ENCODE data around the gene SLC5A4. TPM values are rescaled to one million over a fixed set of nuclear protein-coding genes. Genes with fewer than 3 reads are reported as not detected.
A peak's percentile ranks its signal among the peaks of the same experiment; 100 is the strongest.

Gene SLC5A4
- total and polyA plus RNA-seq, 4 donors = 0.03 to 0.75 (median 0.19) TPM

DNA sequence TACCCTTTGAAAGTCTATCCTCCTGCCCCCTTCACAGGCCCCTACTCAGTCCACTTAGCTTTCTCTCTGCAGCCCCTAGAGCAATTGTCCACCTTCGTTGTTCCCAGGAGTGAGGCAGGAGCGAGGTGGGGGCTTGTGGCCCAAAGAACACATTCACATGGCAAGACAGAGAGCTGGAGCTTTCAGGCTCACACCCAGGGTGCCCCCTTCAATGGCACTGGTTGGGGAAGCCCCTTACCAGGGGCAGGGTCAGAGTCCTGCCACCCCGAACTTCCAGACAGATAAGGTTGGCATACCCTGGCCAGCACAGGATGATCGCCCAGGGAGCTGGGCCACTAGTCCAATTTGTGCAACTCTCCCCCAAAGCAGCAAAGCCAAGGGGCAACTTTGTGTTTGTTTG is 6.2 kb upstream of the SLC5A4 start:
- H3K4me3 ChIP-seq (ENCODE audit: low read depth in 1 of 3, low read length in 3 of 3) = no peak overlapping the region
- H3K27me3 ChIP-seq (ENCODE audit: control insufficient read depth in 4 of 4, insufficient read depth in 4 of 4, low read length in 3 of 4) = no peaks in the 10 kb centered on the region
- no peak overlapping the region for H3K9ac ChIP-seq (ENCODE audit: low read depth in 1 of 2, low read length in 2 of 2)
- H3K27ac ChIP-seq (ENCODE audit: low read depth in 1 of 2, low read length in 2 of 2) = no peak overlapping the region
- DNase-seq (ENCODE audit: low spot score) = no peak
- 61% methylated on average over 4 of the region's 4 CpGs for WGBS
- no peaks in the 10 kb centered on the region for H3K36me3 ChIP-seq (ENCODE audit: control insufficient read depth in 4 of 4, insufficient read depth in 3 of 4, low read depth in 1 of 4, low read length in 3 of 4)
- H3K4me1 ChIP-seq (ENCODE audit: control insufficient read depth in 4 of 4, insufficient read depth in 4 of 4, low read length in 3 of 4) = peaks cover 0 to 10% (median 3%) of the 10 kb centered on the region in 4 donors
- no peaks in the 10 kb centered on the region for H3K9me3 ChIP-seq (ENCODE audit: control insufficient read depth in 4 of 4, low read length in 3 of 4)
- TF ChIP-seq TAF1 (conservative IDR thresholded peaks at IDR 0.05) (no peak), HNF4A (conservative IDR thresholded peaks at IDR 0.05) (peak; percentile 29 to 46), FOXA2 (IDR thresholded peaks at IDR 0.05) (no peak), HNF4G (IDR thresholded peaks at IDR 0.05) (no peak), GABPA (IDR thresholded peaks at IDR 0.05 in 1 of 2, conservative IDR thresholded peaks at IDR 0.05 in 1 of 2) (no peak), SP1 (IDR thresholded peaks at IDR 0.05) (no peak)
- TF ChIP-seq, protein P1, sequence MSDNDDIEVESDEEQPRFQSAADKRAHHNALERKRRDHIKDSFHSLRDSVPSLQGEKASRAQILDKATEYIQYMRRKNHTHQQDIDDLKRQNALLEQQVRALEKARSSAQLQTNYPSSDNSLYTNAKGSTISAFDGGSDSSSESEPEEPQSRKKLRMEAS (IDR thresholded peaks at IDR 0.05) = no peak
- TF ChIP-seq, protein P2, sequence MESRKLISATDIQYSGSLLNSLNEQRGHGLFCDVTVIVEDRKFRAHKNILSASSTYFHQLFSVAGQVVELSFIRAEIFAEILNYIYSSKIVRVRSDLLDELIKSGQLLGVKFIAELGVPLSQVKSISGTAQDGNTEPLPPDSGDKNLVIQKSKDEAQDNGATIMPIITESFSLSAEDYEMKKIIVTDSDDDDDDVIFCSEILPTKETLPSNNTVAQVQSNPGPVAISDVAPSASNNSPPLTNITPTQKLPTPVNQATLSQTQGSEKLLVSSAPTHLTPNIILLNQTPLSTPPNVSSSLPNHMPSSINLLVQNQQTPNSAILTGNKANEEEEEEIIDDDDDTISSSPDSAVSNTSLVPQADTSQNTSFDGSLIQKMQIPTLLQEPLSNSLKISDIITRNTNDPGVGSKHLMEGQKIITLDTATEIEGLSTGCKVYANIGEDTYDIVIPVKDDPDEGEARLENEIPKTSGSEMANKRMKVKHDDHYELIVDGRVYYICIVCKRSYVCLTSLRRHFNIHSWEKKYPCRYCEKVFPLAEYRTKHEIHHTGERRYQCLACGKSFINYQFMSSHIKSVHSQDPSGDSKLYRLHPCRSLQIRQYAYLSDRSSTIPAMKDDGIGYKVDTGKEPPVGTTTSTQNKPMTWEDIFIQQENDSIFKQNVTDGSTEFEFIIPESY (IDR thresholded peaks at IDR 0.05) = no peak

DNA sequence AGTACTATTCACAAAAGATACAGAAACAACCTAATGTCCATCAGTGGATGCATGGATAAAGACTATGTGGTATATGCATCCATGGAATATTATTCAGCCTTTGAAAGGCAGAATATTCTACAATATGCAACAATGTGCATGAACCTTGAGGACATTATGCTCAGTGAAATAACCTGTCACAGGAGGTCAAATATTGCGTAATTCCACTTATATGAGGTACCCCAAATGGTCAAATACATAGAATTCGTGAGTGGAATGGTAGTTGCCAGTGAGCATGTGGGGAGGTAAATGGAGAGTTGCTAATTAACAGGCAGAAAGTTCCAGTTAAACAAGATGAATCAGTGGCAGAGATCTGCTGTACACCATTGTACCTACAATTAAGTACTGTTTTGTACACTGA is 3.6 kb upstream of the SLC5A4 start:
- H3K4me3 ChIP-seq (ENCODE audit: low read depth in 1 of 3, low read length in 3 of 3) = no peak overlapping the region
- TF ChIP-seq, protein P3, sequence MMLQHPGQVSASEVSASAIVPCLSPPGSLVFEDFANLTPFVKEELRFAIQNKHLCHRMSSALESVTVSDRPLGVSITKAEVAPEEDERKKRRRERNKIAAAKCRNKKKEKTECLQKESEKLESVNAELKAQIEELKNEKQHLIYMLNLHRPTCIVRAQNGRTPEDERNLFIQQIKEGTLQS (IDR thresholded peaks at IDR 0.05) = no peak
- 64% methylated on average over 2 of the region's 2 CpGs for WGBS
- H3K27me3 ChIP-seq (ENCODE audit: control insufficient read depth in 4 of 4, insufficient read depth in 4 of 4, low read length in 3 of 4) = no peaks in the 10 kb centered on the region
- H3K9ac ChIP-seq (ENCODE audit: low read depth in 1 of 2, low read length in 2 of 2) = no peak overlapping the region
- no peaks in the 10 kb centered on the region for H3K36me3 ChIP-seq (ENCODE audit: control insufficient read depth in 4 of 4, insufficient read depth in 3 of 4, low read depth in 1 of 4, low read length in 3 of 4)
- no peak overlapping the region for H3K27ac ChIP-seq (ENCODE audit: low read depth in 1 of 2, low read length in 2 of 2)
- DNase-seq (ENCODE audit: low spot score) = no peak
- H3K4me1 ChIP-seq (ENCODE audit: control insufficient read depth in 4 of 4, insufficient read depth in 4 of 4, low read length in 3 of 4) = peaks cover 0 to 5% (median under 1%) of the 10 kb centered on the region in 4 donors
- H3K9me3 ChIP-seq (ENCODE audit: control insufficient read depth in 4 of 4, low read length in 3 of 4) = no peaks in the 10 kb centered on the region

DNA sequence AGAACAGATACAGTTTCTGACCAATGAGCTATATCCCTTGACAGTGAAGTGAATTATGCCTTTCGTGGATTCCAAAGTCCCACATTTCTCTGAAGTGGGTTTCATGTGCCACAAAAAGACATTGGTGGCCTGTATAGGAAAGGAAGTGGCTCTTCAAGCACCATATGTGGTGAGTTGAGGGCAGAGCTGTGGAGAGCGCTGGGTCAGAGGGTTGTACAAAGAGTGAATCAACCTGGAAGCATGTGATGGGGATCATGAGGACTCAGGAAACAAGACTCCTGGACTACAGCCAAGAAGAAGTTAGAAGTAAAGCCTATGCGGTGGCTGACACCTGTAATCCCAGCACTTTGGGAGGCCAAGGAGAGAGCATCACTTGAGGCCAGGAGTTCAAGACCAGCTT is 579 bp upstream of the SLC5A4 start:
- H3K27ac ChIP-seq (ENCODE audit: low read depth in 1 of 2, low read length in 2 of 2) = no peak overlapping the region
- no peak overlapping the region for H3K9ac ChIP-seq (ENCODE audit: low read depth in 1 of 2, low read length in 2 of 2)
- no peaks in the 10 kb centered on the region for H3K4me1 ChIP-seq (ENCODE audit: control insufficient read depth in 4 of 4, insufficient read depth in 4 of 4, low read length in 3 of 4)
- H3K9me3 ChIP-seq (ENCODE audit: control insufficient read depth in 4 of 4, low read length in 3 of 4) = no peaks in the 10 kb centered on the region
- H3K4me3 ChIP-seq (ENCODE audit: low read depth in 1 of 3, low read length in 3 of 3) = no peak overlapping the region
- no peak for DNase-seq (ENCODE audit: low spot score)
- 85% methylated on average over 3 of the region's 3 CpGs for WGBS
- no peaks in the 10 kb centered on the region for H3K36me3 ChIP-seq (ENCODE audit: control insufficient read depth in 4 of 4, insufficient read depth in 3 of 4, low read depth in 1 of 4, low read length in 3 of 4)
- no peaks in the 10 kb centered on the region for H3K27me3 ChIP-seq (ENCODE audit: control insufficient read depth in 4 of 4, insufficient read depth in 4 of 4, low read length in 3 of 4)
- TF ChIP-seq NR2F2 (IDR thresholded peaks at IDR 0.05) = no peak
- TF ChIP-seq HNF4G (IDR thresholded peaks at IDR 0.05) = no peak
- TF ChIP-seq, protein P3 (IDR thresholded peaks at IDR 0.05) = no peak
- TF ChIP-seq, protein P4, sequence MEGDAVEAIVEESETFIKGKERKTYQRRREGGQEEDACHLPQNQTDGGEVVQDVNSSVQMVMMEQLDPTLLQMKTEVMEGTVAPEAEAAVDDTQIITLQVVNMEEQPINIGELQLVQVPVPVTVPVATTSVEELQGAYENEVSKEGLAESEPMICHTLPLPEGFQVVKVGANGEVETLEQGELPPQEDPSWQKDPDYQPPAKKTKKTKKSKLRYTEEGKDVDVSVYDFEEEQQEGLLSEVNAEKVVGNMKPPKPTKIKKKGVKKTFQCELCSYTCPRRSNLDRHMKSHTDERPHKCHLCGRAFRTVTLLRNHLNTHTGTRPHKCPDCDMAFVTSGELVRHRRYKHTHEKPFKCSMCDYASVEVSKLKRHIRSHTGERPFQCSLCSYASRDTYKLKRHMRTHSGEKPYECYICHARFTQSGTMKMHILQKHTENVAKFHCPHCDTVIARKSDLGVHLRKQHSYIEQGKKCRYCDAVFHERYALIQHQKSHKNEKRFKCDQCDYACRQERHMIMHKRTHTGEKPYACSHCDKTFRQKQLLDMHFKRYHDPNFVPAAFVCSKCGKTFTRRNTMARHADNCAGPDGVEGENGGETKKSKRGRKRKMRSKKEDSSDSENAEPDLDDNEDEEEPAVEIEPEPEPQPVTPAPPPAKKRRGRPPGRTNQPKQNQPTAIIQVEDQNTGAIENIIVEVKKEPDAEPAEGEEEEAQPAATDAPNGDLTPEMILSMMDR (IDR thresholded peaks at IDR 0.05; ENCODE audit: low read depth, low read length, missing input control) = no peak
- no peak for TF ChIP-seq GABPA (IDR thresholded peaks at IDR 0.05 in 1 of 2, conservative IDR thresholded peaks at IDR 0.05 in 1 of 2)
- TF ChIP-seq HNF4A (conservative IDR thresholded peaks at IDR 0.05) = no peak
- TF ChIP-seq, protein P5, sequence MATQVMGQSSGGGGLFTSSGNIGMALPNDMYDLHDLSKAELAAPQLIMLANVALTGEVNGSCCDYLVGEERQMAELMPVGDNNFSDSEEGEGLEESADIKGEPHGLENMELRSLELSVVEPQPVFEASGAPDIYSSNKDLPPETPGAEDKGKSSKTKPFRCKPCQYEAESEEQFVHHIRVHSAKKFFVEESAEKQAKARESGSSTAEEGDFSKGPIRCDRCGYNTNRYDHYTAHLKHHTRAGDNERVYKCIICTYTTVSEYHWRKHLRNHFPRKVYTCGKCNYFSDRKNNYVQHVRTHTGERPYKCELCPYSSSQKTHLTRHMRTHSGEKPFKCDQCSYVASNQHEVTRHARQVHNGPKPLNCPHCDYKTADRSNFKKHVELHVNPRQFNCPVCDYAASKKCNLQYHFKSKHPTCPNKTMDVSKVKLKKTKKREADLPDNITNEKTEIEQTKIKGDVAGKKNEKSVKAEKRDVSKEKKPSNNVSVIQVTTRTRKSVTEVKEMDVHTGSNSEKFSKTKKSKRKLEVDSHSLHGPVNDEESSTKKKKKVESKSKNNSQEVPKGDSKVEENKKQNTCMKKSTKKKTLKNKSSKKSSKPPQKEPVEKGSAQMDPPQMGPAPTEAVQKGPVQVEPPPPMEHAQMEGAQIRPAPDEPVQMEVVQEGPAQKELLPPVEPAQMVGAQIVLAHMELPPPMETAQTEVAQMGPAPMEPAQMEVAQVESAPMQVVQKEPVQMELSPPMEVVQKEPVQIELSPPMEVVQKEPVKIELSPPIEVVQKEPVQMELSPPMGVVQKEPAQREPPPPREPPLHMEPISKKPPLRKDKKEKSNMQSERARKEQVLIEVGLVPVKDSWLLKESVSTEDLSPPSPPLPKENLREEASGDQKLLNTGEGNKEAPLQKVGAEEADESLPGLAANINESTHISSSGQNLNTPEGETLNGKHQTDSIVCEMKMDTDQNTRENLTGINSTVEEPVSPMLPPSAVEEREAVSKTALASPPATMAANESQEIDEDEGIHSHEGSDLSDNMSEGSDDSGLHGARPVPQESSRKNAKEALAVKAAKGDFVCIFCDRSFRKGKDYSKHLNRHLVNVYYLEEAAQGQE (IDR thresholded peaks at IDR 0.05) = no peak
- no peak for TF ChIP-seq YY1 (IDR thresholded peaks at IDR 0.05)
- TF ChIP-seq, protein P2 (IDR thresholded peaks at IDR 0.05) = no peak
- TF ChIP-seq EGR1 (IDR thresholded peaks at IDR 0.05; ENCODE audit: low read depth in 2 of 2) = no peak
- no peak for TF ChIP-seq SP1 (IDR thresholded peaks at IDR 0.05)
- TF ChIP-seq JUND (IDR thresholded peaks at IDR 0.05) = no peak
- TF ChIP-seq TAF1 (conservative IDR thresholded peaks at IDR 0.05) = no peak
- TF ChIP-seq RAD21 (IDR thresholded peaks at IDR 0.05) = no peak
- TF ChIP-seq, protein P1 (IDR thresholded peaks at IDR 0.05) = no peak
- no peak for TF ChIP-seq FOXA1 (IDR thresholded peaks at IDR 0.05)

All from liver (tissue), 9 donors.